HG02870 (cell line): Measurements from ENCODE around the gene KRTAP10-1.
"Not testable (repeated sequence)": the region's sequence is repeated elsewhere in the genome, so short reads cannot be mapped to it uniquely, and the experiment has no call there.

Experiments
- ATAC-seq: cut with Tn5 transposase; IDR thresholded peaks from one replicate; pipeline ENCODE4 v1.9.1; 2021; ENCODE audit warnings: mild to moderate bottlenecking, moderate library complexity; ENCODE audit not compliant: unreplicated experiment

Gene KRTAP10-1

GRCh38 chr21:44539991-44540666, at the start of gene KRTAP10-1:
KRTAP10-1 (minus strand) TSS chr21:44540195; CDS start chr21:44540150, 45 bp downstream.
- no peak for ATAC-seq

- no peak for ATAC-seq
Measured at GRCh38 chr21:44589094-44589493, 49.1 kb upstream of the KRTAP10-1 start.

GRCh38 chr21:44585892-44586291, 45.9 kb upstream of the KRTAP10-1 start:
- ATAC-seq = no peak

GRCh38 chr21:44583800-44584147, 43.8 kb upstream of the KRTAP10-1 start:
- ATAC-seq = no peak

- no peak for ATAC-seq
Measured at GRCh38 chr21:44583089-44583799, 43.2 kb upstream of the KRTAP10-1 start.

- ATAC-seq = no peak
Measured at GRCh38 chr21:44582055-44582454, 42.1 kb upstream of the KRTAP10-1 start.

- no peak for ATAC-seq
Measured at GRCh38 chr21:44581158-44581557, 41.2 kb upstream of the KRTAP10-1 start.

- ATAC-seq = not testable (repeated sequence)
Measured at GRCh38 chr21:44580231-44580821, 40.3 kb upstream of the KRTAP10-1 start, which contains the start of gene KRTAP10-5. KRTAP10-5 (minus strand) TSS chr21:44580604; CDS start chr21:44580578, 26 bp downstream.

- ATAC-seq = no peak
Measured at GRCh38 chr21:44579833-44580144, 39.8 kb upstream of the KRTAP10-1 start.

- ATAC-seq = no peak
Measured at GRCh38 chr21:44579056-44579832, 39.2 kb upstream of the KRTAP10-1 start.

GRCh38 chr21:44578371-44579055, 38.5 kb upstream of the KRTAP10-1 start:
- no peak for ATAC-seq

- ATAC-seq = no peak
Measured at GRCh38 chr21:44576025-44576420, 36.0 kb upstream of the KRTAP10-1 start.

- ATAC-seq = no peak
Measured at GRCh38 chr21:44575307-44576024, 35.5 kb upstream of the KRTAP10-1 start.

- ATAC-seq = no peak
Measured at GRCh38 chr21:44574457-44575306, 34.7 kb upstream of the KRTAP10-1 start.

- not testable (repeated sequence) for ATAC-seq
Measured at GRCh38 chr21:44573630-44574456, 33.8 kb upstream of the KRTAP10-1 start, which contains the start of gene KRTAP10-4. KRTAP10-4 (plus strand) TSS chr21:44573729; CDS start chr21:44573759, 30 bp downstream.

- ATAC-seq = no peak
Measured at GRCh38 chr21:44572959-44573583, 33.1 kb upstream of the KRTAP10-1 start.

- ATAC-seq = no peak
Measured at GRCh38 chr21:44571844-44572782, 32.1 kb upstream of the KRTAP10-1 start.
